HepG2 (cell line): Measurements from ENCODE around the gene NAALADL1. TPM values are rescaled to one million over a fixed set of nuclear protein-coding genes. Genes with fewer than 3 reads are reported as not detected.

Source experiments
- CHD2 ChIP-seq: IDR thresholded peaks from 2 replicates; pipeline ENCODE4 v1.6.1; 2011; ENCODE audit warnings: low read depth, low read length, improper control_type of control experiment
- GPN1 ChIP-seq: sonication (generic); formaldehyde crosslinking; IDR thresholded peaks from 2 replicates; pipeline ENCODE4 v1.5.1; 2020; ENCODE audit warnings: missing genetic modification reagents, borderline replicate concordance
- KLF15 ChIP-seq: sonication (generic); formaldehyde crosslinking; IDR thresholded peaks from 2 replicates; pipeline ENCODE4 v1.8.1; 2023; ENCODE audit warnings: borderline replicate concordance, mild to moderate bottlenecking, inconsistent platforms, missing genetic modification reagents, mixed read lengths
- MAZ ChIP-seq, 2 experiments: sonication (generic) in 1 of 2; formaldehyde crosslinking in 1 of 2; IDR thresholded peaks; 2 replicates each; pipeline versions ENCODE4 v1.5.0 to v1.6.1; 2012 to 2020; ENCODE audit warnings: low read depth in 2 of 2, mild to moderate bottlenecking in 2 of 2, borderline replicate concordance in 1 of 2, improper control_type of control experiment in 1 of 2, low read length in 1 of 2, missing genetic modification reagents in 1 of 2, moderate library complexity in 1 of 2
- POLR2G ChIP-seq: fragments of 200-400 bp; formaldehyde crosslinking; IDR thresholded peaks from 2 replicates; pipeline ENCODE4 v1.6.1; 2018; ENCODE audit warnings: mild to moderate bottlenecking, low read depth, low read length, moderate library complexity
- PRMT3 ChIP-seq: sonication (generic); formaldehyde crosslinking; IDR thresholded peaks from 2 replicates; pipeline ENCODE4 v1.8.1; 2022; ENCODE audit warnings: low read depth, mild to moderate bottlenecking, moderate library complexity, missing genetic modification reagents, borderline replicate concordance
- SALL1 ChIP-seq: sonication (generic); formaldehyde crosslinking; IDR thresholded peaks from 2 replicates; pipeline ENCODE4 v1.8.0; 2022; ENCODE audit warnings: mild to moderate bottlenecking, missing genetic modification reagents
- TCF7 ChIP-seq: sonication (generic); IDR thresholded peaks from 2 replicates; pipeline ENCODE4 v1.6.1; 2016; ENCODE audit warnings: antibody characterized with exemption, low read depth
- ZNF17 ChIP-seq: sonication (generic); formaldehyde crosslinking; IDR thresholded peaks from 2 replicates; pipeline ENCODE4 v1.5.0; 2020; ENCODE audit warnings: mild to moderate bottlenecking, missing genetic modification reagents
- ZNF460 ChIP-seq: sonication (generic); formaldehyde crosslinking; IDR thresholded peaks from 2 replicates; pipeline ENCODE4 v1.5.1; 2020; ENCODE audit warnings: missing genetic modification reagents, mild to moderate bottlenecking, borderline replicate concordance
- polyA plus RNA-seq, 8 experiments: library from polyadenylated mRNA; depleted of rRNA in 3 of 8; stranded (reverse) in 7 of 8; unstranded in 1 of 8; fragments of >200 nt; fragmentation: Illumina TruSeq in 4 of 8; extraction: Trizol in 4 of 8; gene quantifications; 2 replicates each; pipeline versions ENCODE4 v1.2.1 to v1.2.3, GENCODE V29; 2011 to 2016; ENCODE audit warnings: low read depth in 4 of 8, missing spikeins in 1 of 8, mixed read lengths in 1 of 8; ENCODE audit not compliant: insufficient read depth in 1 of 8
- total RNA-seq, 5 experiments: library from RNA; depleted of rRNA; stranded (reverse); fragments of >200 nt; fragmentation: Illumina TruSeq; extraction: Trizol; gene quantifications; 2 replicates each; pipeline ENCODE4 v1.2.3, GENCODE V29; 2016; ENCODE audit warnings: low read depth in 1 of 5
- TF ChIP-seq, protein P1 (sequence below): sonication (generic); formaldehyde crosslinking; conservative IDR thresholded peaks from 2 replicates; pipeline ENCODE4 v1.4.0; 2020; ENCODE audit warnings: missing genetic modification reagents
- TF ChIP-seq, protein P2 (sequence below): sonication (generic); formaldehyde crosslinking; conservative IDR thresholded peaks from 2 replicates; pipeline ENCODE4 v1.4.0; 2020; ENCODE audit warnings: mild to moderate bottlenecking, missing genetic modification reagents, moderate library complexity
- TF ChIP-seq, protein P3 (sequence below): sonication (generic); formaldehyde crosslinking; IDR thresholded peaks from 2 replicates; pipeline ENCODE4 v1.5.1; 2020; ENCODE audit warnings: mild to moderate bottlenecking, missing genetic modification reagents, borderline replicate concordance
- TF ChIP-seq, protein P4 (sequence below): sonication (generic); formaldehyde crosslinking; IDR thresholded peaks from 2 replicates; pipeline ENCODE4 v1.8.1; 2023; ENCODE audit warnings: mild to moderate bottlenecking, missing genetic modification reagents

Gene NAALADL1
- total and polyA plus RNA-seq, 2 of the 13 experiments (the other 11 are each of a cell fraction or from before 2014, with no cell fraction given): 9.3 to 33.9 TPM

DNA sequence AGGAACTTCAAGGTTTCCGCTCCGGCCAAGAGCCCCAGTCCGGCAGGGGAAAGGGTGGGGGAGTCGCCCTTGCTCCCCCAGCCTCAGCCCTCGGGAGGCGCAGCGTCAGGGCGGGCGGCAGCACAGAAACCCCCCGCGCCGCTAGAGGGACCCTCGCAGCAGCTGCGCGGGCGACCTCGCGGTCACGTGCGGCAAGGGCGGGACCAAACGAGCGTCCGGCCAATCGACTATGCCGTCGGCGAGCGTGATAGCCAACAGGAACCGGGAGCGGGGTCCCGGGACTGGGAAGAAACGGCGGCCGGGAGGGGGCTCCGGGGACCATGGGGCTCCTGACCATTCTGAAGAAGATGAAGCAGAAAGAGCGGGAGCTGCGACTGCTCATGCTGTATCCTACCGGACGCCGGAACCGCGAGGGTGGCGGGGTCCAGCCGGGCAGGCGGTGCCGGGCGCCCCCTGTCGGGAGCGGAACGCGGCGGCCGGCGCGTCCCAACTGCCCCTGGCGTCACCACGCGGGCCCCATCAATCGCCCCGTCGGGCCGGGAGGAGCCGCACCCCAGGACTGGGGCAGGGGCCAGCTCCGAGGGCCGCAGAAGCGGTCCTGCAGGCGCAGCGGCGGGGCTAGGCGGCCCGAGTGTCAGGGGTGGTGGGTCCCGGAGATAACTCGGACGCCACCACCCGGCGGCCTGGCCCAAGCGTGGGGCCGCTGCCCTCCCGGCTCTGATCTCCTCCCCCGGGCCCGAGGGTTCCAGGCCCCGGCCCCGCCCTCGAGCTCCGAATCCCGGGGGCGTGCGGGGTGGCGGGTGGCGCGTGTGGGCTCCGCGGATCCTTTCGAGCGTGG lies 44.2 kb downstream of the NAALADL1 start, which contains the start of gene ARL2 (continued):
- TF ChIP-seq, protein P1, sequence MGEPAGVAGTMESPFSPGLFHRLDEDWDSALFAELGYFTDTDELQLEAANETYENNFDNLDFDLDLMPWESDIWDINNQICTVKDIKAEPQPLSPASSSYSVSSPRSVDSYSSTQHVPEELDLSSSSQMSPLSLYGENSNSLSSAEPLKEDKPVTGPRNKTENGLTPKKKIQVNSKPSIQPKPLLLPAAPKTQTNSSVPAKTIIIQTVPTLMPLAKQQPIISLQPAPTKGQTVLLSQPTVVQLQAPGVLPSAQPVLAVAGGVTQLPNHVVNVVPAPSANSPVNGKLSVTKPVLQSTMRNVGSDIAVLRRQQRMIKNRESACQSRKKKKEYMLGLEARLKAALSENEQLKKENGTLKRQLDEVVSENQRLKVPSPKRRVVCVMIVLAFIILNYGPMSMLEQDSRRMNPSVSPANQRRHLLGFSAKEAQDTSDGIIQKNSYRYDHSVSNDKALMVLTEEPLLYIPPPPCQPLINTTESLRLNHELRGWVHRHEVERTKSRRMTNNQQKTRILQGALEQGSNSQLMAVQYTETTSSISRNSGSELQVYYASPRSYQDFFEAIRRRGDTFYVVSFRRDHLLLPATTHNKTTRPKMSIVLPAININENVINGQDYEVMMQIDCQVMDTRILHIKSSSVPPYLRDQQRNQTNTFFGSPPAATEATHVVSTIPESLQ: no peak
- TF ChIP-seq MAZ (IDR thresholded peaks at IDR 0.05; ENCODE audit: borderline replicate concordance, low read depth, low read length): 0 out of 2 replicates have a peak, but pooled peaks have one; percentile 6
- no peak for TF ChIP-seq MAZ (CRISPR knock-in tag; IDR thresholded peaks at IDR 0.05; ENCODE audit: low read depth)
- TF ChIP-seq, protein P2, sequence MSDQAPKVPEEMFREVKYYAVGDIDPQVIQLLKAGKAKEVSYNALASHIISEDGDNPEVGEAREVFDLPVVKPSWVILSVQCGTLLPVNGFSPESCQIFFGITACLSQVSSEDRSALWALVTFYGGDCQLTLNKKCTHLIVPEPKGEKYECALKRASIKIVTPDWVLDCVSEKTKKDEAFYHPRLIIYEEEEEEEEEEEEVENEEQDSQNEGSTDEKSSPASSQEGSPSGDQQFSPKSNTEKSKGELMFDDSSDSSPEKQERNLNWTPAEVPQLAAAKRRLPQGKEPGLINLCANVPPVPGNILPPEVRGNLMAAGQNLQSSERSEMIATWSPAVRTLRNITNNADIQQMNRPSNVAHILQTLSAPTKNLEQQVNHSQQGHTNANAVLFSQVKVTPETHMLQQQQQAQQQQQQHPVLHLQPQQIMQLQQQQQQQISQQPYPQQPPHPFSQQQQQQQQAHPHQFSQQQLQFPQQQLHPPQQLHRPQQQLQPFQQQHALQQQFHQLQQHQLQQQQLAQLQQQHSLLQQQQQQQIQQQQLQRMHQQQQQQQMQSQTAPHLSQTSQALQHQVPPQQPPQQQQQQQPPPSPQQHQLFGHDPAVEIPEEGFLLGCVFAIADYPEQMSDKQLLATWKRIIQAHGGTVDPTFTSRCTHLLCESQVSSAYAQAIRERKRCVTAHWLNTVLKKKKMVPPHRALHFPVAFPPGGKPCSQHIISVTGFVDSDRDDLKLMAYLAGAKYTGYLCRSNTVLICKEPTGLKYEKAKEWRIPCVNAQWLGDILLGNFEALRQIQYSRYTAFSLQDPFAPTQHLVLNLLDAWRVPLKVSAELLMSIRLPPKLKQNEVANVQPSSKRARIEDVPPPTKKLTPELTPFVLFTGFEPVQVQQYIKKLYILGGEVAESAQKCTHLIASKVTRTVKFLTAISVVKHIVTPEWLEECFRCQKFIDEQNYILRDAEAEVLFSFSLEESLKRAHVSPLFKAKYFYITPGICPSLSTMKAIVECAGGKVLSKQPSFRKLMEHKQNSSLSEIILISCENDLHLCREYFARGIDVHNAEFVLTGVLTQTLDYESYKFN (CRISPR knock-in tag): peak; percentile 14; the same call in 1 of the 2 replicates
- no peak for TF ChIP-seq GPN1
- TF ChIP-seq SALL1 (CRISPR knock-in tag): peak; percentile 5; the same call in 1 of the 2 replicates
- TF ChIP-seq, protein P3, sequence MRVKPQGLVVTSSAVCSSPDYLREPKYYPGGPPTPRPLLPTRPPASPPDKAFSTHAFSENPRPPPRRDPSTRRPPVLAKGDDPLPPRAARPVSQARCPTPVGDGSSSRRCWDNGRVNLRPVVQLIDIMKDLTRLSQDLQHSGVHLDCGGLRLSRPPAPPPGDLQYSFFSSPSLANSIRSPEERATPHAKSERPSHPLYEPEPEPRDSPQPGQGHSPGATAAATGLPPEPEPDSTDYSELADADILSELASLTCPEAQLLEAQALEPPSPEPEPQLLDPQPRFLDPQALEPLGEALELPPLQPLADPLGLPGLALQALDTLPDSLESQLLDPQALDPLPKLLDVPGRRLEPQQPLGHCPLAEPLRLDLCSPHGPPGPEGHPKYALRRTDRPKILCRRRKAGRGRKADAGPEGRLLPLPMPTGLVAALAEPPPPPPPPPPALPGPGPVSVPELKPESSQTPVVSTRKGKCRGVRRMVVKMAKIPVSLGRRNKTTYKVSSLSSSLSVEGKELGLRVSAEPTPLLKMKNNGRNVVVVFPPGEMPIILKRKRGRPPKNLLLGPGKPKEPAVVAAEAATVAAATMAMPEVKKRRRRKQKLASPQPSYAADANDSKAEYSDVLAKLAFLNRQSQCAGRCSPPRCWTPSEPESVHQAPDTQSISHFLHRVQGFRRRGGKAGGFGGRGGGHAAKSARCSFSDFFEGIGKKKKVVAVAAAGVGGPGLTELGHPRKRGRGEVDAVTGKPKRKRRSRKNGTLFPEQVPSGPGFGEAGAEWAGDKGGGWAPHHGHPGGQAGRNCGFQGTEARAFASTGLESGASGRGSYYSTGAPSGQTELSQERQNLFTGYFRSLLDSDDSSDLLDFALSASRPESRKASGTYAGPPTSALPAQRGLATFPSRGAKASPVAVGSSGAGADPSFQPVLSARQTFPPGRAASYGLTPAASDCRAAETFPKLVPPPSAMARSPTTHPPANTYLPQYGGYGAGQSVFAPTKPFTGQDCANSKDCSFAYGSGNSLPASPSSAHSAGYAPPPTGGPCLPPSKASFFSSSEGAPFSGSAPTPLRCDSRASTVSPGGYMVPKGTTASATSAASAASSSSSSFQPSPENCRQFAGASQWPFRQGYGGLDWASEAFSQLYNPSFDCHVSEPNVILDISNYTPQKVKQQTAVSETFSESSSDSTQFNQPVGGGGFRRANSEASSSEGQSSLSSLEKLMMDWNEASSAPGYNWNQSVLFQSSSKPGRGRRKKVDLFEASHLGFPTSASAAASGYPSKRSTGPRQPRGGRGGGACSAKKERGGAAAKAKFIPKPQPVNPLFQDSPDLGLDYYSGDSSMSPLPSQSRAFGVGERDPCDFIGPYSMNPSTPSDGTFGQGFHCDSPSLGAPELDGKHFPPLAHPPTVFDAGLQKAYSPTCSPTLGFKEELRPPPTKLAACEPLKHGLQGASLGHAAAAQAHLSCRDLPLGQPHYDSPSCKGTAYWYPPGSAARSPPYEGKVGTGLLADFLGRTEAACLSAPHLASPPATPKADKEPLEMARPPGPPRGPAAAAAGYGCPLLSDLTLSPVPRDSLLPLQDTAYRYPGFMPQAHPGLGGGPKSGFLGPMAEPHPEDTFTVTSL (CRISPR knock-in tag): no peak
- no peak for TF ChIP-seq ZNF17 (CRISPR knock-in tag)
- TF ChIP-seq KLF15 (CRISPR knock-in tag): no peak; the same call in 1 of the 2 replicates
- TF ChIP-seq ZNF460 (CRISPR knock-in tag): no peak
- no peak for TF ChIP-seq CHD2
- TF ChIP-seq, protein P4, sequence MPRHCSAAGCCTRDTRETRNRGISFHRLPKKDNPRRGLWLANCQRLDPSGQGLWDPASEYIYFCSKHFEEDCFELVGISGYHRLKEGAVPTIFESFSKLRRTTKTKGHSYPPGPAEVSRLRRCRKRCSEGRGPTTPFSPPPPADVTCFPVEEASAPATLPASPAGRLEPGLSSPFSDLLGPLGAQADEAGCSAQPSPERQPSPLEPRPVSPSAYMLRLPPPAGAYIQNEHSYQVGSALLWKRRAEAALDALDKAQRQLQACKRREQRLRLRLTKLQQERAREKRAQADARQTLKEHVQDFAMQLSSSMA (CRISPR knock-in tag): no peak
- peak; percentile 75 for TF ChIP-seq POLR2G
- peak; percentile 86 for TF ChIP-seq PRMT3 (CRISPR knock-in tag)
- no peak for TF ChIP-seq TCF7
